Tibial nerve (tissue), 4 donors: ENCODE measurements around the gene RNF183. TPM values are rescaled to one million over a fixed set of nuclear protein-coding genes. Genes with fewer than 3 reads are reported as not detected.

Experiments used
- DNase-seq, 2 donors: peaks; one replicate each; pipeline ENCODE4 v3.0.0-alpha.2; 2019; ENCODE audit warnings: low spot score in 2 of 2
- H3K27ac ChIP-seq, 4 donors: fragments of 200-600 bp; sonication (generic) in 3 of 4; one replicate each; pipeline ENCODE4 v1.5.1; 2017 to 2019; ENCODE audit warnings: mild to moderate bottlenecking in 1 of 4
- H3K27me3 ChIP-seq, 2 donors: fragments of 200-600 bp; sonication (generic) in 1 of 2; one replicate each; pipeline versions ENCODE4 v1.5.1 to v1.6.0; 2017 to 2019
- H3K36me3 ChIP-seq, 3 donors: fragments of 200-600 bp; sonication (generic); one replicate each; pipeline ENCODE4 v1.5.1; 2018 to 2019
- H3K4me1 ChIP-seq, 4 donors: fragments of 200-600 bp; sonication (generic) in 3 of 4; one replicate each; pipeline ENCODE4 v1.5.1; 2017 to 2019
- H3K4me3 ChIP-seq, 4 donors: fragments of 200-600 bp; sonication (generic) in 3 of 4; one replicate each; pipeline ENCODE4 v1.5.1; 2017 to 2019; ENCODE audit warnings: mild to moderate bottlenecking in 1 of 4, moderate library complexity in 1 of 4
- H3K9me3 ChIP-seq, 4 donors: fragments of 200-600 bp; sonication (generic) in 3 of 4; one replicate each; pipeline ENCODE4 v1.5.1; 2017 to 2019
- EP300 ChIP-seq, 2 donors: sonication (generic); formaldehyde crosslinking; IDR thresholded peaks; one replicate each; pipeline ENCODE4 v1.6.1; 2017; ENCODE audit warnings: antibody characterized with exemption in 2 of 2, mild to moderate bottlenecking in 1 of 2
- POLR2A ChIP-seq, 2 donors: fragments of 450-650 bp; IDR thresholded peaks; one replicate each; pipeline ENCODE4 v1.6.1; 2017; ENCODE audit warnings: antibody characterized with exemption in 2 of 2, mild to moderate bottlenecking in 2 of 2, moderate library complexity in 2 of 2
- WGBS, 2 donors: methylation state at CpG; one replicate each; pipeline ENCODE4 v1.1.5; 2018; 5-methylcytosine and 5-hydroxymethylcytosine counted together
- total RNA-seq, 4 donors: library from RNA; depleted of rRNA; stranded (reverse); fragments of >200 nt; gene quantifications; one replicate each; pipeline ENCODE4 v1.1.0, GENCODE V29; 2016
- TF ChIP-seq, protein P1 (sequence below), 5 experiments: fragments of 200-600 bp in 3 of 5; fragments of 450-650 bp in 2 of 5; sonication (generic) in 3 of 5; IDR thresholded peaks; one replicate each; pipeline ENCODE4 v1.5.1; 2016 to 2019; ENCODE audit warnings: antibody characterized with exemption in 5 of 5, mild to moderate bottlenecking in 3 of 5, moderate library complexity in 2 of 5

Gene RNF183
- total RNA-seq, 4 donors from 2014 or later, result 0.20 TPM; not detected in 3

DNA sequence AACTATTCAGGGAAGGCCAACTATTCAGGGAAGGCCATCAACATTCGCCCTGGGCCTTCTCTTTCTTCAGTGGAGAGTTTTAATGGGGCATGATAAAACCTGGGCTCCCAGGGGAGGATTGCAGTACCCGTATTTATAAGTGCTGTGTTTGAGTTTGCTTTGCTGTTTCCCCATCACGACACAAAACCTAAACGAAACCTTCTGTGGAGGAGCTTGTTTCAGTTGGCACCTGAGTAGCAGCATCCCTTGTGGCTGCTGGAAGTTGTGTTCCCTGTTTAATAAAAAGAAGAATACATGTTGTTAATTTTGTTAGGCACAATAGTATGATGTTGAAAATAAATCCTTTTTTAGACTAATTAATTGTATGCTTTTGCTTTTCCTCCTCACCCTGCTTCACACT, 28.6 kb upstream of the RNF183 start:
- no peaks in the 10 kb centered on the region for H3K4me1 ChIP-seq
- H3K27me3 ChIP-seq, result no peaks in the 10 kb centered on the region
- no peak overlapping the region for H3K4me3 ChIP-seq
- H3K9me3 ChIP-seq, result no peaks in the 10 kb centered on the region
- H3K36me3 ChIP-seq, result peaks cover 0 to 46% (median 0%) of the 10 kb centered on the region in 3 donors
- DNase-seq, result no peak
- H3K27ac ChIP-seq, result no peak overlapping the region
- 54 to 63% methylated on average over 4 of the region's 4 CpGs for WGBS, 2 donors
- TF ChIP-seq, protein P1, sequence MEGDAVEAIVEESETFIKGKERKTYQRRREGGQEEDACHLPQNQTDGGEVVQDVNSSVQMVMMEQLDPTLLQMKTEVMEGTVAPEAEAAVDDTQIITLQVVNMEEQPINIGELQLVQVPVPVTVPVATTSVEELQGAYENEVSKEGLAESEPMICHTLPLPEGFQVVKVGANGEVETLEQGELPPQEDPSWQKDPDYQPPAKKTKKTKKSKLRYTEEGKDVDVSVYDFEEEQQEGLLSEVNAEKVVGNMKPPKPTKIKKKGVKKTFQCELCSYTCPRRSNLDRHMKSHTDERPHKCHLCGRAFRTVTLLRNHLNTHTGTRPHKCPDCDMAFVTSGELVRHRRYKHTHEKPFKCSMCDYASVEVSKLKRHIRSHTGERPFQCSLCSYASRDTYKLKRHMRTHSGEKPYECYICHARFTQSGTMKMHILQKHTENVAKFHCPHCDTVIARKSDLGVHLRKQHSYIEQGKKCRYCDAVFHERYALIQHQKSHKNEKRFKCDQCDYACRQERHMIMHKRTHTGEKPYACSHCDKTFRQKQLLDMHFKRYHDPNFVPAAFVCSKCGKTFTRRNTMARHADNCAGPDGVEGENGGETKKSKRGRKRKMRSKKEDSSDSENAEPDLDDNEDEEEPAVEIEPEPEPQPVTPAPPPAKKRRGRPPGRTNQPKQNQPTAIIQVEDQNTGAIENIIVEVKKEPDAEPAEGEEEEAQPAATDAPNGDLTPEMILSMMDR (IDR thresholded peaks at IDR 0.05), result no peak
- TF ChIP-seq EP300 (IDR thresholded peaks at IDR 0.05) (no peak), POLR2A (IDR thresholded peaks at IDR 0.05) (no peak)

DNA sequence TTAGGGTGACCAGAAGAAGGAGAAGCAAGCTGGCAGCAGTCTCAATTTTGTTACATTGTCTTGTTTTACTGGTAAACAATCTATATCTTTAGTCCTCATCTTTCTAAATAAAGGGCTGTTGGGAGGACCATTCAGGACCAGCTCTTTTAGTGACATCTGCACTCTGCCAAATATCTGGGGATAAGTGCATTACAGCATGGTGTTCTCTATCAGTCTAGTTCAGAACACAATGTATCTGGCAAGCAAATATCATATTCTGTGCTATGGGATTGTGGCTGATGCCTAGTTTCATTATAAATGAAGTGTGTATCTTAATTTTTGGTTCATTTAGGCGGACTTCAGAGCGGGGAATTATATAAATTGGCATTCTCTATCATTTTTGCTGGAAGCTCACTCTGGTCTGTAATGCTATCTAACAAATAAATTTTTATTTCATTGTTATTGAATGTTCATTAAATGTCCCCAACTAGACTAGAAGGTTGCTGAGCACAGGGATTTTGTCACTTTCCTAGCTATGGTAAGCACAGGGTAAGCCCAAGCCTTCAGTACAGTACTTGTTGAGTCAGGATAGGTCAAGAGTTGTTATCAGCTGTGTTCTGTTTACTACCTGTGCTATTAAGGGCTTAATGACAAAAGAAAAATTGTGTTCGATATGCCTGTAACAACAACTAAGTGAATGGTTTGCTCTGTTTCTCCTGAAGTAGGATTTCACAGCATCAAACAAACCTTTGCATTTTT, 25.0 kb upstream of the RNF183 start:
- peaks cover 0 to 48% (median 0%) of the 10 kb centered on the region in 3 donors for H3K36me3 ChIP-seq
- H3K27me3 ChIP-seq, result no peaks in the 10 kb centered on the region
- no peak for DNase-seq
- H3K4me1 ChIP-seq, result no peaks in the 10 kb centered on the region
- H3K4me3 ChIP-seq, result no peak overlapping the region
- WGBS, 2 donors, result 97 to 98% methylated on average over 3 of the region's 3 CpGs
- TF ChIP-seq POLR2A (IDR thresholded peaks at IDR 0.05), result no peak
- no peak for TF ChIP-seq EP300 (IDR thresholded peaks at IDR 0.05)
- no peaks in the 10 kb centered on the region for H3K9me3 ChIP-seq
- no peak overlapping the region for H3K27ac ChIP-seq

DNA sequence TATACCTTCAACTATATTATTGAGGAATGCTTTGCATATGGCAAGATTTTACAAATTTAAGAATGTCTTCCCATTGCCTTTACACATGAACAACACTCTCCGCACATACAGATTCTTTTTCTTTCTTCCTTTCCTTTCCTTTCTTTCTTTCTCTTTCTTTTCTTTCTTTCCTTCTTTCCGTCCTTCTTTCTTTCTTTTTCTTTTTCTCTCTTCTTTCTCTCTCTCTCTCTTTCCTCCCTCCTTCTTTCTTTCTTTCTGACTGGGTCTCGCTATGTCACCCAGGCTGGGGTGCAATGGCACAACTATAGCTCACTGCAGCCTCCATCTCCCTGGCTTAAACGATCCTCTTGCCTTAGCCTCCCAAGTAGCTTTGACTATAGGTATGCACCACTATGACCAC, 23.1 kb upstream of the RNF183 start:
- TF ChIP-seq, protein P1 (IDR thresholded peaks at IDR 0.05), result no peak
- TF ChIP-seq POLR2A (IDR thresholded peaks at IDR 0.05) (no peak), EP300 (IDR thresholded peaks at IDR 0.05) (no peak)
- no peaks in the 10 kb centered on the region for H3K9me3 ChIP-seq
- WGBS, 2 donors, result 91 to 96% methylated on average over 4 of the region's 4 CpGs
- no peak overlapping the region for H3K4me3 ChIP-seq
- peaks cover 0 to 46% (median 0%) of the 10 kb centered on the region in 3 donors for H3K36me3 ChIP-seq
- no peak overlapping the region for H3K27ac ChIP-seq
- H3K27me3 ChIP-seq, result no peaks in the 10 kb centered on the region
- no peaks in the 10 kb centered on the region for H3K4me1 ChIP-seq
- no peak for DNase-seq

DNA sequence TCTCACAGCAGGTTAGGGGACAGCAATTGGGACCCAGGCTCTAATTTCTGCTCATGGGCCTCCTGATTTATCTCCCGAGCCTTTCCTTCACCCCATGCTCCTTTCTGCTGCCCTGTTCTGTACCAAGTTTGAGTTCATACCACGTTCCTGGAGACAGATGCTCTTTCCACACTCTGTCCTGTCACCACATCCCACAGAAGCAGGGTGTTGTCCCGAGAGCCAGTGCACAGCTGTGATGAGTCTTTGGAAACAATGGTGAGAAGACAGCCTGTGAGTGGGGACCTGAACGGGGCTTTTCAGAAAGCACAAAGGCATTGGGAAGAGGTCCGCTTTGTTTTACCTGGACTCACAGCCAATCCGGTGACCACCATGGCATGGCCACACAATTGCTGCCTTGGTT, 19.5 kb upstream of the RNF183 start:
- TF ChIP-seq, protein P1 (IDR thresholded peaks at IDR 0.05), result no peak
- TF ChIP-seq POLR2A (IDR thresholded peaks at IDR 0.05) (no peak), EP300 (IDR thresholded peaks at IDR 0.05) (no peak)
- Histone ChIP-seq H3K9me3 (no peaks in the 10 kb centered on the region), H3K27ac (no peak overlapping the region), H3K27me3 (no peaks in the 10 kb centered on the region), H3K4me3 (no peak overlapping the region), H3K36me3 (peaks cover 0 to 61% (median 0%) of the 10 kb centered on the region in 3 donors), H3K4me1 (no peaks in the 10 kb centered on the region)
- 82 to 87% methylated on average over 6 of the region's 6 CpGs for WGBS, 2 donors
- DNase-seq, result no peak

DNA sequence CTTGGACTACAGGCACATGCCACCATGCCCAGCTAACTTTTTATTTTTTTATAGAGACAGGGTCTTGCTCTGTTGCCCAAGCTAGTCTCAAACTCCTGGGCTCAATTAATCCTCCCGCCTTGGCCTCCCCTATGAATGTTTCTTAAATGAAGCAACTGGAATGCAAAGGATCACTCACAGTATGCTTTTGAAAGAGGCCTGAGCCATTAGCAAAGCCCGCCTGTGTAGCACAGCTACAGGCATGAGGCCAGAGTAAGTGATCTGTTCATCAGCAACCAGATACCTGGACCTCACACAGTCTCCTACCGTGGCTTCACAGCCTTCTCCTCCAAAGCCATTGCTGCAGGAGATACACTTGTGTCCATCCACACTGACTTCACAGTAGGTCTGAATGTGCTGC, 16.9 kb upstream of the RNF183 start:
- Histone ChIP-seq H3K4me1 (no peaks in the 10 kb centered on the region), H3K9me3 (no peaks in the 10 kb centered on the region), H3K36me3 (peaks cover 0 to 78% (median 0%) of the 10 kb centered on the region in 3 donors), H3K27me3 (no peaks in the 10 kb centered on the region), H3K4me3 (no peak overlapping the region), H3K27ac (no peak overlapping the region)
- no peak for DNase-seq
- 93 to 94% methylated on average over 3 of the region's 3 CpGs for WGBS, 2 donors
- TF ChIP-seq POLR2A (IDR thresholded peaks at IDR 0.05), result no peak
- TF ChIP-seq, protein P1 (IDR thresholded peaks at IDR 0.05), result no peak
- no peak for TF ChIP-seq EP300 (IDR thresholded peaks at IDR 0.05)
